ENCODE data around the gene ILK.

- TF ChIP-seq CTCF (IDR thresholded peaks at IDR 0.05) (no peak), POLR2A (IDR thresholded peaks at IDR 0.05) (no peak)
Measured at GRCh38 chr11:6615882-6616585, 12.5 kb downstream of the ILK start.

Data from testis (tissue), 2 donors.